IPS-NIHi7 (cell line): ENCODE results near the gene ASXL2.
"Not testable (repeated sequence)": the region's sequence is repeated elsewhere in the genome, so short reads cannot be mapped to it uniquely, and the experiment has no call there.

Experiments used
- DNase-seq: peaks from one replicate; pipeline ENCODE4 v3.0.0; 2012; ENCODE audit warnings: mixed read lengths; ENCODE audit errors: extremely low spot score

Gene ASXL2

GRCh38 chr2:25736899-25737515 is 141.3 kb downstream of the ASXL2 start:
- DNase-seq: no peak

- no peak for DNase-seq
Measured at GRCh38 chr2:25735835-25736234, 142.5 kb downstream of the ASXL2 start.

DNA sequence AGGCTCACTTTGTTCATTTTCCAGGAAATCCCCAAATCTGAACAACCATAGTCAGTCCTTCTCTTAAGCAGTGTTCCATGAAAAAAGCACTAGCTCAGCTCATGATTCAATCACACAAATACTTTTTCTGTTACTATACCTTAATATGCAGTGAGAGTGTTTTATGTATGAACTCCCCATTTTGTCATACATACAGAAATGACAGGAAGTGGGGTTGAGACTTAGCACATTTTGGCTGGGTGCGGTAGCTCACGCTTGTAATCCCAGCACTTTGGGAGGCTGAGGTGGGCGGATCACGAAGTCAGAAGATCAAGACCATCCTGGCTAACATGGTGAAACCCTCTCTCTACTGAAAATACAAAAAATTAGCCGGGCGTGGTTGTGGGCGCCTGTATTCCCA is 149.7 kb downstream of the ASXL2 start:
- DNase-seq: no peak

DNA sequence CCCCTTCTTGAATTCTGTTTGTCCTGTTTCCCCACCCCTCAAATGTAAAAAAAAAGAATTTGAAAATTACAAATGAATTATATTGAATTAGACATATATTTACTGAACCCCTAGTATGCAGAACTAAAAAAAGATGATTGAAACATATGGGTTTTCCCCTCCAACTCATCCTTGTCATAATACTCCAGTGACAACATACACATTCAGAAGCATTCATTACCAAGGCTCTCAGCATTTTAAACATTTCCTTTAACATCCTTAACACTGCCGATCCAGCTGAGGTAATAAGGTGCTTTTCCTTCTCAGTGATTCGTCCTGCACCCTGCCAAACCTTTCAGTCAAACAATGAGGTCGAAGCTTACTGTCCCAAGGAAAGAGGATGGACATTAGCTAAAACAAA is 151.8 kb downstream of the ASXL2 start:
- DNase-seq: no peak

GRCh38 chr2:25725877-25726276 is 152.4 kb downstream of the ASXL2 start:
- DNase-seq: no peak

DNA sequence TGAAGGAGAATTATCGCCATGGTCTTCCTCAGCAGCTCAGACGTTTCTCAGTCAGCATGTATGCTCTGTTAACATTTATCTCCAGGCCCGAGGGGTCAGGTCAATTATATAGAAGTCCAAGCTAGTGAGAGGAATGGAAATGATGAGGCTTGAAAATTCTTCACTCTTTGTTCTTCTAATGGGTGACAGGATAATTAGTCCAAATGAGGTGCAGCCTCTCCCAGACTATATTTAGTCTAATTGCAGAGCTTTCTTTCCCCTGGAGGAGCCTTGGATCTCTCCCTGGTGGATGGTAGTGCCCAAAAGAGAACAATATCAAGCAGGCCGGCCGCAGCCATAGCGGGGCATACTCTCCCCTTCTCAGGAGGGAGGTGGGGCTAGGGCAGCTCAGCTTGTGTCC is 153.5 kb downstream of the ASXL2 start:
- no peak for DNase-seq

DNA sequence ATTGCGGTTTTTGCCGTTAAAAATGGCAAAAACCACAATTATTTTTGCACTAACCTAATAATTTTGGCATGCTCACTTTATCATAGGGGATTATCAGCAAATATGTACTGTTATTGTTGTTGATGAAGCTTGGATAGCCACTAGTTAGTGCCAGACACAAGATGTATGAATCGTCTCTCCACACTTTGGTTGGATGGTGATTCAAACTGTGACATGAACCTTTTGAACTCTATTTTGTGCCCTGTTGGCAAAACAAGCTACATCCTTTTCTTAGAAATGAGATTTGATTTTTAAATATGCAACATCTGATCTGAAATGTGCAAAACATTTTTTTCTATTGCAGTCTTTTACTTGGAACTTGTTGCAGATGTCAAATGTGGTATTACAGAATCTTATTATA is 156.1 kb downstream of the ASXL2 start:
- DNase-seq: no peak

DNA sequence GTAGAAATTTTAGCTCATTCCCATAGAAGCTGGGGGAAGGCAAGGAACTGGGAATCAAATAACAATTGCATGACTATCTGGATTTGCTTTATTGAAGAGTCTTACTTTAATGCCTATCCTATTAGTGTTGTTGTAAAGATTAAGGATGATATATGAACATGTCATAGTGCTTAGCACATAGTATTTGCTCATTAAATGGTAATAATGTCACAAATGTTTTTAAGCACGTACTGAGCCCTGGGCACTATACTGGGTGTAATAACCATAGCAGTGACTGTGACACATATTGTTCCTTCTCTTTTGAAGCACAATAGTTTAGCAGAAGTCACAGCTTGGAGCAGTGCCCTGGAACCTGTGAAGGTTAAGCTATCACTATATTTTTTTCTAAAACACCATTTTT is 157.7 kb downstream of the ASXL2 start:
- DNase-seq: no peak

GRCh38 chr2:25714740-25715139 is 163.5 kb downstream of the ASXL2 start:
- no peak for DNase-seq

DNA sequence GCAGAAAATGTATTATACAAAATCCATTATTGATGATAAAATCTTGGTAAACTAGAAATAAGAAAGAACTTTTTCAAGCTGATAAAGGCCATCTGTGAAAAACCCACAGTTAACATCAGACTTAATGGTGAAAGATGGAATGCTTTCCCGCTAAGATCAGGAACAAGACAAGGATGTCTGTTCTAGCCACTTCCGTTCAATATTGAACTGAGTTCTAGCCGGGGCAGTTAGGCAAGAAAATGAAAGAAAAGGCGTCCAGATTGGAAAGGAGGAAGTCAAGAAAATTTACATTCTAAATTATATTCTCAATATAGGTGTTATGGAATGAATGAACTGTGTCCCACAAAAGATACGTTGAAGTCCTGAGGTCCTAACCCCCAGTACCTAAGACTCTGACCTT is 165.8 kb downstream of the ASXL2 start:
- DNase-seq: no peak

DNA sequence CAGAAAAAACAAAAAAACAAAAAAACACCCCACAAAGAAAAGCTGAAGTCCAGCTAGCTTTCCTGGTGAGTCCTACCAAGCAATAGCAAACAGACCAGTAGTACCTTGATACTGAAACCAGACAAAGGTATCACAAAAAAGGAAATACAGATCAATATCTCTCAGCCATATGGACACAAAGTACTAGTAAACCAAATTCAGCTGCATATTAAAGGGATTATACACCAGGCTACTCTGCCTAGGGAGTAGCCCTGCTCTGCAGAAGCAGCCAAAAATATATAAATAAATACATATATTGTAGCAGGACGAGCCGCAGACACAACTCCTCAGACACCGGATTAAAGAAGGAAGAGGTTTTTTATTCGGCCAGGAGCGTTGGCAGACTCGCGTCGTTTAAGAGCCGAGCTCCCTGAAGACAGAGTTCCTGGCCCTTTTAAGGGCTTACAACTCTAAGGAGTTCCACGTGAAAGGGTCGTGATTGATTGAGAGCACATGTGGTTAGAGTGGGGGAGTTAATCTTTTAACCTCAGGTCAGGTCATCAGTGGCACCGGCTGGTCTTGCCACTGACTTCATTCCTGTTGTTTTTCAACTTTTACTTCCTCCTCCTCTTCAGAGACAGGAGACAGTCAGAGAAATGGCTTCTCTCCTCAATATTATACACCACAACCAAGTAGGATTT is 166.5 kb downstream of the ASXL2 start:
- DNase-seq: no peak

GRCh38 chr2:25710750-25711149 is 167.5 kb downstream of the ASXL2 start:
- no peak for DNase-seq

DNA sequence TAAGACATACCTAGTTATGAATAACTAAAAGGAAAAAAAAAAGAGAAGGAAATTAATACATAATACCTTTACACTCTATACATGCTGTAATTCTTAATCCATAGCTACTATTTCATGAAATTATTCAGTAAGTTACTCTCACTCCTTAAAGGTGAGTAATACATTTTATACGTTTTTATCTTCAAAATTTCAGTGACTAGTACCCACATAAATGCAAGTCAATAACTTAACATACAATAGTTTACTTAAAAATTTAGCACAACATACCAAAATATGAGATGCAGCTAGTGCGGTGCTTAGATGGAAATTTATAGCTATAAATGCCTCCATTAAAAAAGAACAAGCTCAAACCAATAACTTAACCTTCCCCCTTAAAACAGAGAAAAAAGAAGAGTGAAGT is 168.9 kb downstream of the ASXL2 start:
- no peak for DNase-seq

GRCh38 chr2:25707927-25708590 is 170.2 kb downstream of the ASXL2 start:
- DNase-seq: no peak

- not testable (repeated sequence) for DNase-seq
Measured at GRCh38 chr2:25705575-25705974, 172.7 kb downstream of the ASXL2 start.

GRCh38 chr2:25701801-25702200 is 176.5 kb downstream of the ASXL2 start:
- no peak for DNase-seq

GRCh38 chr2:25700221-25700660 is 178.0 kb downstream of the ASXL2 start:
- peak; percentile 52 for DNase-seq

- DNase-seq: no peak
Measured at GRCh38 chr2:25699216-25699615, 179.1 kb downstream of the ASXL2 start.

DNA sequence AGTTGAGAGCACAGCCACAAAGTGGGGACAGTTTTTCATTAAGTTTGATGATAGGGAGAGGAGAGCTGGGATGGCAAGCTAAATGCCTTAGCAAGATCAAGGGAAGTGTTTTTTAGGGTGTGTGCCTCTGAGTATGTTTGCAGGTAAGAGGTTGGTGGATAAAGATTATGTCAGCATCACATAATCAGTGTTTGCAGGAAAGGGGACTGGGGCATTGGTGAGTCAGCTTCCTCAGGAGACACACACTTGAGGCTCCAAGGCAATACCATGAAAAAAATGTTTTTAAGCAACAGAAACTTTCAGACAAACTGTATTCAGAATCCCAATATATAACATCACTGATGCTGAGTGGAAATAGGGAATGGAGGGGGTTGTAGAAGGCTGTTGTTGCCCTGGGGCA is 179.5 kb downstream of the ASXL2 start:
- no peak for DNase-seq

DNA sequence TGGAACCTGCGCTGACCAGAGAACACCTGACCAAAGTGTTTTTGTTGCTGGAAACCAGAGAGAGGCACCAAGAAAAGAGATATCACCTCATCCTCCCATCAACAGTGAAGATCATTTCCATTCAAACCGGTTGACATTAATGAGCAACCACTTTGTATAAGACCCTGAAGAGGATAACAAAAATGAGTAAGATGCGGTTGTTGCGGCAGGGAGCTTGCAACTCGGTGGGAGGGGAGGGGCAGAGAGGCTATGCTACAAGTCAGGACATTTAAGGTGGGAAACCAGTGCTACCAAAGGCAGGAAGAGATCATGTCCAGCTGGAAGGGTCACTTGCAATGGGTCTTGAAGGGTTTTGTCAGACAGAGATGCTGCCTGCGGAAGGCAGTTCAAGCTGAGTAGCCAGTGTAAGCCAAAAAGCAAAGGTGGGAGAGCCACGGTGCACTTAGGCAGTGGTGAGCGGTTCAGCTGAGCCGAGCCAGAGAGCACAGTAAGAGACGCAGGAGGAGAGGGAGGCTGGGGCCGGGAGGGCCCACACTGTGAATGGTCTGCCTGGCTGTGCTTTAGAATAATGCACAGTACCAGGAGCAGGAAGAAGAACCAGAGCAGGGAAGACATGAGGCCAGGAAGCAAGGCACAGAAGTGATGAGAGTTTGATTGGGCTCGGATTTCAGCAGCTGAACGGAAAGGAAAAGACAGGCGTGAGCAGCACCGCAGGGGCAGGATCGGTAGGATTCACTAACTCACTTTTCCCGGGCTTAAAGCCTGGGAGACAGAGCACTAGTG is 180.5 kb downstream of the ASXL2 start:
- DNase-seq: no peak

DNA sequence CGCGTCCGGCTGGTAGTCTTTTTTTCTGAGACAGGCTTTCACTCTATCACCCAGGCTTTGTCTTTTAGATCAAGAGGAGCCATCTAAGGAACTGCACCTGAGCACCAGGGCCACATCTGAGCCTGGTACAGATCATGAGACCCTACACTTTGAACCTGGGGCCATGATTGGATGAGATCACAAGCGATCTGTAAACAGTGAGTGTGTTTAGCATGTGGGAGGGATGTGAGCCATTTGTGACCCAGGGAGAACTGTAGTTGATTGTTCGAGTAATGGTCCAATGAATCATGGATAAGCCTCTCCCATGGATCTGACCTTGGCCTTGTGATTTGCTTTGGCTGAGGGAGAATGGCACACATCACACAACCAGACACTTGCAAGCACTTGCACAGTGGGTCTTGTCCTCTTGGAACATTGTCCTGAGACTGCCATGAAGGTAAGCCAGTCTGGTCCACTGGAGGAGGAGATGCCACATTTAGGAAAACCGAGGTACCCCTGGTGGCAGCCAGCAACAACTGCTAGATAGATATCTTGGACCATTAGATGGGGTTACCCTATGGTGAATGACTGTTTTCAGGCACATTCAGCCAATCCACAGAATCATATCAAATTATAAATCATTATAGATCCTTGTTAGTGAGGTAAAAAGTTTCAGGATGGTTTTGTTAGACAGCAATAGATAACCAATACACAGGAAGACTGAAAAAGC is 185.4 kb downstream of the ASXL2 start:
- DNase-seq: no peak

DNA sequence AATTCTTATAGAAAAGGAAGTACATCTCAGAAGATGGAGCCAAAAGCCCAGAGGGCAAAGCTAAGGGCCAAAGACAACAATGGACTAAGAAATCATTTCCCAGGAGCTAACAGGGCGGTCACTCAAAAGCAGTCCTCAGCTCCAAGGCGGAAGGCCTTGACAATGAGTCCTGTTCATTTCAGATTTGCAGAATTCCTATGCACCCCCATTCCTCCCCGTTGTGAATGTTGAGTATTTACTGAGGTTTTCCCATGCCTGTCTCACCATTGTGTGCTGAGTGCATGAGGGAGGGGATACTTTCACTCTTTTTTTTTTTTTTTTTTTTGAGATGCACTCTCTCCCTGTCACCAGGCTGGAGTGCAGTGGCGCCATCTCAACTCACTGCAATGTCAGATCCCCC is 186.1 kb downstream of the ASXL2 start:
- DNase-seq: no peak
